ENCODE results near the gene EXOC6B. TPM values are rescaled to one million over a fixed set of nuclear protein-coding genes. Genes with fewer than 3 reads are reported as not detected.

EXOC6B gene
- total RNA-seq, 1 experiment from 2014 or later = not detected

- Histone ChIP-seq H2AFZ (ENCODE audit: low read length) (no peak overlapping the region), H3K27ac (ENCODE audit: low read length) (no peak overlapping the region), H3K4me3 (ENCODE audit: low read length) (no peak overlapping the region), H3K9me3 (ENCODE audit: low read length) (peaks cover 14% of the 10 kb centered on the region; the same call in 1 of the 2 replicates), H3K27me3 (ENCODE audit: low read length) (no peaks in the 10 kb centered on the region), H3K9ac (ENCODE audit: low read length) (no peak overlapping the region), H4K20me1 (ENCODE audit: insufficient read depth, low read depth, low read length) (no peaks in the 10 kb centered on the region), H3K4me1 (ENCODE audit: low read length) (no peaks in the 10 kb centered on the region), H3K9me2 (replicated peaks; ENCODE audit: insufficient read depth, low read length) (no peaks in the 10 kb centered on the region), H3K4me2 (ENCODE audit: low read depth, low read length, poor library complexity, severe bottlenecking) (no peak overlapping the region), H3K36me3 (ENCODE audit: insufficient read depth, low read length) (no peaks in the 10 kb centered on the region), H3K79me2 (ENCODE audit: low read length) (no peaks in the 10 kb centered on the region)
- no peak for DNase-seq
Measured at GRCh38 chr2:72144274-72144631, 681.6 kb downstream of the EXOC6B start.

GRCh38 chr2:72143441-72144273, 682.2 kb downstream of the EXOC6B start:
- DNase-seq = no peak
- Histone ChIP-seq H3K4me2 (ENCODE audit: low read depth, low read length, poor library complexity, severe bottlenecking) (no peak overlapping the region), H3K36me3 (ENCODE audit: insufficient read depth, low read length) (no peaks in the 10 kb centered on the region), H3K4me1 (ENCODE audit: low read length) (no peaks in the 10 kb centered on the region), H3K27me3 (ENCODE audit: low read length) (no peaks in the 10 kb centered on the region), H3K9ac (ENCODE audit: low read length) (no peak overlapping the region), H3K27ac (ENCODE audit: low read length) (no peak overlapping the region), H3K79me2 (ENCODE audit: low read length) (no peaks in the 10 kb centered on the region), H3K9me3 (ENCODE audit: low read length) (peaks cover 14% of the 10 kb centered on the region; the same call in 1 of the 2 replicates), H3K9me2 (replicated peaks; ENCODE audit: insufficient read depth, low read length) (no peaks in the 10 kb centered on the region), H2AFZ (ENCODE audit: low read length) (no peak overlapping the region), H3K4me3 (ENCODE audit: low read length) (no peak overlapping the region), H4K20me1 (ENCODE audit: insufficient read depth, low read depth, low read length) (no peaks in the 10 kb centered on the region)

- Histone ChIP-seq H3K36me3 (ENCODE audit: insufficient read depth, low read length) (no peaks in the 10 kb centered on the region), H4K20me1 (ENCODE audit: insufficient read depth, low read depth, low read length) (no peaks in the 10 kb centered on the region), H3K9ac (ENCODE audit: low read length) (no peak overlapping the region), H3K4me1 (ENCODE audit: low read length) (no peaks in the 10 kb centered on the region), H3K79me2 (ENCODE audit: low read length) (no peaks in the 10 kb centered on the region), H3K9me3 (ENCODE audit: low read length) (peaks cover 14% of the 10 kb centered on the region; the same call in 1 of the 2 replicates), H3K9me2 (replicated peaks; ENCODE audit: insufficient read depth, low read length) (no peaks in the 10 kb centered on the region), H3K27me3 (ENCODE audit: low read length) (no peaks in the 10 kb centered on the region), H3K4me3 (ENCODE audit: low read length) (no peak overlapping the region), H3K27ac (ENCODE audit: low read length) (no peak overlapping the region), H3K4me2 (ENCODE audit: low read depth, low read length, poor library complexity, severe bottlenecking) (no peak overlapping the region), H2AFZ (ENCODE audit: low read length) (no peak overlapping the region)
- no peak for DNase-seq
Measured at GRCh38 chr2:72142570-72143440, 683.0 kb downstream of the EXOC6B start.

- no peaks in the 10 kb centered on the region for H3K27me3 ChIP-seq (ENCODE audit: low read length)
- H3K79me2 ChIP-seq (ENCODE audit: low read length) = no peaks in the 10 kb centered on the region
- H3K9ac ChIP-seq (ENCODE audit: low read length) = no peak overlapping the region
- H3K4me3 ChIP-seq (ENCODE audit: low read length) = no peak overlapping the region
- H3K9me2 ChIP-seq (replicated peaks; ENCODE audit: insufficient read depth, low read length) = no peaks in the 10 kb centered on the region
- H3K4me1 ChIP-seq (ENCODE audit: low read length) = no peaks in the 10 kb centered on the region
- no peaks in the 10 kb centered on the region for H3K36me3 ChIP-seq (ENCODE audit: insufficient read depth, low read length)
- peaks cover 14% of the 10 kb centered on the region; the same call in 1 of the 2 replicates for H3K9me3 ChIP-seq (ENCODE audit: low read length)
- no peaks in the 10 kb centered on the region for H4K20me1 ChIP-seq (ENCODE audit: insufficient read depth, low read depth, low read length)
- H3K4me2 ChIP-seq (ENCODE audit: low read depth, low read length, poor library complexity, severe bottlenecking) = no peak overlapping the region
- no peak for DNase-seq
- H3K27ac ChIP-seq (ENCODE audit: low read length) = no peak overlapping the region
- no peak overlapping the region for H2AFZ ChIP-seq (ENCODE audit: low read length)
Measured at GRCh38 chr2:72141881-72142451, 683.9 kb downstream of the EXOC6B start.

GRCh38 chr2:72141032-72141645, 684.7 kb downstream of the EXOC6B start:
- Histone ChIP-seq H3K9ac (ENCODE audit: low read length) (no peak overlapping the region), H3K27ac (ENCODE audit: low read length) (no peak overlapping the region), H4K20me1 (ENCODE audit: insufficient read depth, low read depth, low read length) (no peaks in the 10 kb centered on the region), H3K4me3 (ENCODE audit: low read length) (no peak overlapping the region), H3K79me2 (ENCODE audit: low read length) (no peaks in the 10 kb centered on the region), H3K36me3 (ENCODE audit: insufficient read depth, low read length) (no peaks in the 10 kb centered on the region), H3K4me2 (ENCODE audit: low read depth, low read length, poor library complexity, severe bottlenecking) (no peak overlapping the region), H3K9me3 (ENCODE audit: low read length) (peaks cover 8% of the 10 kb centered on the region; the same call in 1 of the 2 replicates), H3K9me2 (replicated peaks; ENCODE audit: insufficient read depth, low read length) (no peaks in the 10 kb centered on the region), H2AFZ (ENCODE audit: low read length) (no peak overlapping the region), H3K27me3 (ENCODE audit: low read length) (no peaks in the 10 kb centered on the region), H3K4me1 (ENCODE audit: low read length) (no peaks in the 10 kb centered on the region)
- no peak for DNase-seq

- Histone ChIP-seq H3K27ac (ENCODE audit: low read length) (no peak overlapping the region), H3K4me1 (ENCODE audit: low read length) (no peaks in the 10 kb centered on the region), H3K4me3 (ENCODE audit: low read length) (no peak overlapping the region), H3K27me3 (ENCODE audit: low read length) (no peaks in the 10 kb centered on the region), H3K79me2 (ENCODE audit: low read length) (no peaks in the 10 kb centered on the region), H2AFZ (ENCODE audit: low read length) (no peak overlapping the region), H3K4me2 (ENCODE audit: low read depth, low read length, poor library complexity, severe bottlenecking) (no peak overlapping the region), H4K20me1 (ENCODE audit: insufficient read depth, low read depth, low read length) (no peaks in the 10 kb centered on the region), H3K9me3 (ENCODE audit: low read length) (peaks cover 3% of the 10 kb centered on the region; the same call in 1 of the 2 replicates), H3K36me3 (ENCODE audit: insufficient read depth, low read length) (no peaks in the 10 kb centered on the region), H3K9me2 (replicated peaks; ENCODE audit: insufficient read depth, low read length) (no peaks in the 10 kb centered on the region), H3K9ac (ENCODE audit: low read length) (no peak overlapping the region)
- DNase-seq = no peak
Measured at GRCh38 chr2:72140621-72140960, 685.2 kb downstream of the EXOC6B start.

DNA sequence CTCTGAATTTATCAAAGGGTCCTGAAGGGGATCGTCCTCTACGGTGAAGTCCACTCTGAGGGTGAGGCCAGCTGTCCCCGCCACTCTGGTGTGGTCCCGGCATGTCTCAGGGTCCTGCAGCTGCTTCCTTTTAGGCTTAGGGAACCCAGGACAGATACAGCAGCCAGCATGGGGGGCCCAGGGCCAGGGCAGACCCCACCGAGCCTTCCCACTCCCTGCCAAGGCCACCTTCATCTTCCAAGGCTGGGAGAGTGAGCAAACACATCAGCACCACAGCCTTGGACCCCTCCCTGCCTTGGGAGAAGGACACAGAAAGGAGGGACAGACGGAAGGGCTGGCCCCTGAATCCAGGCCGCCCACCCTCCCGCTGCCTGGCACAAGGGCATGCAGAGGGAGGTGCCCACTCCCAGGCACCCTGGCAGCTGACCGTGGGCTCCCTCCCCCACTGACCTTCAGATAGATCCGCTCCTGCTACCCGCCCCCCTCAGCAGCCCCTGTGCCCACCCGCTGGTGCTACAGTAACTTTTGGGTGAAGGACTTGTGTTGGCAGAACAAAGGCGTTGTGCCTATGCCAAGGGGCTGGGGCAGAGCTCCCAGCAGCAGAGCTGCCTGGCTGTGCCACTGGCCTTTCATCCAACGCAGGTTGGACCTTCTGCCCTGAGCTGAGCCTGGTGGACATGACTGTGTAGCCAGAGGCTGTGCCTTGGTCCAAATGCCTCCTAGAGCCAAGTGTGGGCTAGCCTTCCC, 685.8 kb downstream of the EXOC6B start:
- Histone ChIP-seq H3K36me3 (ENCODE audit: insufficient read depth, low read length) (no peaks in the 10 kb centered on the region), H2AFZ (ENCODE audit: low read length) (no peak overlapping the region), H3K79me2 (ENCODE audit: low read length) (no peaks in the 10 kb centered on the region), H3K9me3 (ENCODE audit: low read length) (peaks cover 3% of the 10 kb centered on the region; the same call in 1 of the 2 replicates), H3K4me1 (ENCODE audit: low read length) (no peaks in the 10 kb centered on the region), H3K27ac (ENCODE audit: low read length) (no peak overlapping the region), H4K20me1 (ENCODE audit: insufficient read depth, low read depth, low read length) (no peaks in the 10 kb centered on the region), H3K27me3 (ENCODE audit: low read length) (no peaks in the 10 kb centered on the region), H3K9ac (ENCODE audit: low read length) (no peak overlapping the region), H3K4me3 (ENCODE audit: low read length) (no peak overlapping the region), H3K9me2 (replicated peaks; ENCODE audit: insufficient read depth, low read length) (no peaks in the 10 kb centered on the region), H3K4me2 (ENCODE audit: low read depth, low read length, poor library complexity, severe bottlenecking) (no peak overlapping the region)
- no peak for DNase-seq
